GM21717 (cell line): ENCODE results near the gene SPTBN1.

ENCODE experiments used
- ATAC-seq: cut with Tn5 transposase; IDR thresholded peaks from one replicate; pipeline ENCODE4 v1.9.1; 2021; ENCODE audit warnings: mild to moderate bottlenecking, moderate library complexity; ENCODE audit not compliant: unreplicated experiment

Gene SPTBN1

GRCh38 chr2:54644236-54644635 is 188.1 kb downstream of the SPTBN1 start:
- ATAC-seq, result no peak

GRCh38 chr2:54646170-54646927 is 190.2 kb downstream of the SPTBN1 start:
- no peak for ATAC-seq

DNA sequence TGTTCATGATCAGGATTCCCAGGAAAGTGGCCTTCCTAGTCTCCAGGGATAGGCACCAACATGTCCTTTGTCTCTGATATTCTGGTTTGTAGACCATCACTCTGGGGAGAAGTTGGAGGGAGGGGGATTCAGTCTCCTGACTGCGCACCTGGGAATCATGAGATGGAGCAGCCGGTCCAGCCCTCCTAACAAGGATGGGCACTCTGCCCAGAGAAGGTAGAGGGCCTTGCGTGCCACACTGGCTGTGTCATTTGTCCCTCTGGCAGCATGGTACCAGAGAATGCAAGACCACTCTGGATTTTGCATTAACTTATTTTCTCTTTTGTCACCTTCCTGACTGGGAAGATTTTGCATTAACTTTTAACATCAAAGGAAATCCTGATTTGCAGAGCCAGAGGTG is 192.1 kb downstream of the SPTBN1 start:
- no peak for ATAC-seq

GRCh38 chr2:54649191-54649590 is 193.1 kb downstream of the SPTBN1 start:
- no peak for ATAC-seq

GRCh38 chr2:54649633-54650032 is 193.5 kb downstream of the SPTBN1 start:
- no peak for ATAC-seq

GRCh38 chr2:54650612-54651011 is 194.5 kb downstream of the SPTBN1 start:
- no peak for ATAC-seq

DNA sequence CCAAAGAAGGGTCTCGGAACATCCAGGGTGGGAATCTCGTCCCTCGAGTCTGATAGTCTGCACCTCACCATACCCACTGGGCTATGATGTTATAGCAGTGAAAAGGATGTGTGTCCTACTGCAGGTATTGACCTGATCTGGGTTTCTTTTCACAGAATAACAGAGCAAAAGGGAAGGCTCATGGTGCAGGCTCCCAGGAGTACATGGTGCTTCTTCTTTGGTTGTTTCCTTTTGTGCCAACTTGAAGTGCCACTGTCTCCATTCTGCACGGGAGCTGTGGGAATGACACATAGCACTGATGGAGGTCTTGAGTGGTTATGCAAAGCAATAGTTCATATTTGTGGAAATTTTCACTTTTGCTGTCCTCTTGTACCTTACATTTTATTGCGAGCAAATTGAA is 195.2 kb downstream of the SPTBN1 start:
- no peak for ATAC-seq

- ATAC-seq, result peak; percentile 83
Measured at GRCh38 chr2:54652540-54652939, 196.4 kb downstream of the SPTBN1 start.

- ATAC-seq, result no peak
Measured at GRCh38 chr2:54653572-54654204, 197.6 kb downstream of the SPTBN1 start.

DNA sequence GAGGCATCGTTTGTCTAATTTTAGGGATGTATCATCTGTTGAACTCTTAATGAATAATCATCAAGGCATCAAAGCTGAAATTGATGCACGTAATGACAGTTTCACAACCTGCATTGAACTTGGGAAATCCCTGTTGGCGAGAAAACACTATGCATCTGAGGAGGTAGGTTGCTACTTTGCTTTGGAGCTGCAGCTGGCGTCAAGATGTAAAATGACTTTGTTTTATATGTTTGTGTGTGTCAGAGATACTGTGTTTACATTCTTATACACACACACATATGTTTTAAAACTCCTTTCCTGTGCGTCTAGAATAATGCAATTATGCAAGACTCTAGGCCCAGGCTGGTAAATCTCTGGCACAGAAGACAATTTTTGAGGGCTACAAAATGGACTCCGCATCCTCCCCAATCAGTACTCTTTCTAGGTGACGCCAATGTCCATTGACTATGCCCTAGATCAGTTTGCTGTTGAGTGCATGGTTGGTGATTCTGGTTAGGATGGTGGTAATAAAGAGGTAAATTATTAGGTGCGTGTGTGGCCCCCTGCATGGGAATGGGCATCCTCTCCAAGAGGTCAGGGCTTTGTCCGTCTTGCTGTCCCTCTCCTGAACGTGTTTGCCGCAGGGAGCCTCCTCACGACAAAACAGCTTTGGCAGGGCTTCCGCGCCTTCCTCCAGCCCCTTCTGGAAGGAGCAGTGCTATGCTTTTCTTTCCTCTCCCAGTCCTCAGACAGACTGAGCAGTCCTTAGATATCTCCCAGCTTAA is 199.1 kb downstream of the SPTBN1 start:
- ATAC-seq, result no peak

DNA sequence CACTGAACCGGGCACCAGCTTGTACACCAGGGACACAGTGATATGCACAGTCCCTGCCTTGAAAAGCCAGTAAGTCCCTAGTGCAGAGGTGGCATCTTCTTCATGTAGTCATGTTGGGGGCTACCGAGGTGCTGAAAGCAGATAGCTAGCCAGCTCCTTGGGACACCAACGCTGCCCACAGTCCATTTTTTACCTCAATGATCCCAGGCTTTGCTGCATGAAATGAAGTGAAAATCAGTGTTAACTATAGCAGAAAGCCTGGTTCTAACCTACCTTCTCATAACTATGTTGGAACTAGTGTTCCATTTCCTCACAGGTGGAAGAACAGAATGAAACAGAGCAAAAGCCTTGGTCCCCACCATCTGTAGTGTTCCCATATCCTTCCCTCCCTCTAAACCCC is 200.7 kb downstream of the SPTBN1 start:
- no peak for ATAC-seq

DNA sequence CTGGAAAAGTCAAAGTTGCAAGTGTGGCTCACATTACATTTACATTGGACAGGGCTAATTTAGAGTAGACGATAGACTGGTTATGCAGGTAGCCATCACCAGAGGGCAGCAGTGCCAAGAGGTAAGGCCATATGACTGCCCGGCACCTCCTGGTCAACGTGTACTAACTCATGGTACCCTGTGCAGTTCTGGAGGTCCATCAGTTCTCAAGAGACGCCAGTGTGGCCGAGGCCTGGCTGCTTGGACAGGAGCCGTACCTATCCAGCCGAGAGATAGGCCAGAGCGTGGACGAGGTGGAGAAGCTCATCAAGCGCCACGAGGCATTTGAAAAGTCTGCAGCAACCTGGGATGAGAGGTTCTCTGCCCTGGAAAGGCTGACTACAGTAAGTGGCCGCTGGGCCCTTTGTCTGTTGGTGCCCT is 201.5 kb downstream of the SPTBN1 start:
- no peak for ATAC-seq

GRCh38 chr2:54658564-54659071 is 202.5 kb downstream of the SPTBN1 start:
- no peak for ATAC-seq

- no peak for ATAC-seq
Measured at GRCh38 chr2:54659527-54659926, 203.4 kb downstream of the SPTBN1 start.

- ATAC-seq, result no peak
Measured at GRCh38 chr2:54660752-54661151, 204.6 kb downstream of the SPTBN1 start.

- no peak for ATAC-seq
Measured at GRCh38 chr2:54663424-54664030, 207.4 kb downstream of the SPTBN1 start.

- no peak for ATAC-seq
Measured at GRCh38 chr2:54664238-54664786, 208.2 kb downstream of the SPTBN1 start.

DNA sequence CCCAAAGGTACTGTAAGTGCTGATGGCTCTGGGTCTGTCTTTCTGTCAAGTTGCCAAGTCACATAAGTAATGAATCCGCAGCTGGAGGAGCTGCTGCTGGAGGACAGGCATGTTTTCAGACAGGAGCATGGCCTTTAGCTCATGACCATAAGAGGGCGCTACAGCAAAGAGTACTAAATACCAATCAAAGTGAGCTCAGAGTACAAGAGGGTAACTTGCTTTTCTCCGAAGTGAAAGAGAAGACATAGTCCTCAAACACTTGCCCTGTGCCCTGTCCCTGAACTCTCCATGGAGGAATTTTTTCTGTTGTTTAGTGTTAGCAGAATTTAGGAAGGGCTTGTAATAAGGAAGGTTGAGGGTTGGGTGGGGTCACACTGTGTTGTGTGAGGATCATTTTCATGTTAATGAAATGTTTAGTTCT is 209.3 kb downstream of the SPTBN1 start:
- no peak for ATAC-seq

DNA sequence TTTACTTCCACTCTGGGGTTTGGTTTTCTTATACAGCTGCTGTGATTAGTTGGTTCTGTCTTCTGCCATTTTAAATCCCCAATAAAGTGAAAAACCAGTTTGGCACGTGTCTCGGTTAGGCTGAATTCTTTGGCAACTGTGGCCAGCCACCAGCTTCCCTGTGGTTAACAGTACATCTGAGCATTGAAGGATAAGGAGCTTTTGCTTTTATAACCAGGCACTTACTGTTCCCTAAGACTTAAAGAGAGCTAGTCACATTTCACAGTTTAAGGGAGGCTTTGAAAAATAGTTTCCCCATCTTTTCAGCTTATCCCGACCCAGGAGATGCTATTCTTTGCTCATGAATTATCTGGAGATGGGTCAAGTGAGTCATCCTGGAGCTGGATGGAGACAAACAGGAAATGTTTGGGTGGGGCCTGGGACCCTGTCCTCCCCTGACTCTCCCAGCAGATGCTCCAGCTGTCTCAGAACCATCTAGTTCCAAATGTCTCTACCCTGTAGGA is 210.1 kb downstream of the SPTBN1 start:
- no peak for ATAC-seq

- no peak for ATAC-seq
Measured at GRCh38 chr2:54666634-54667265, 210.6 kb downstream of the SPTBN1 start.
